SK-N-SH (cell line): ENCODE results near the gene OGG1.

ENCODE experiments used
- CTCF ChIP-seq: fragments of 200-600 bp; sonication (generic); IDR thresholded peaks from 2 replicates; pipeline ENCODE4 v1.6.1; 2017; ENCODE audit warnings: antibody characterized with exemption, mild to moderate bottlenecking, moderate library complexity
- EP300 ChIP-seq, 2 experiments: IDR thresholded peaks; 2 replicates each; pipeline versions ENCODE4 v1.4.0 to v1.6.1; 2012; ENCODE audit warnings: borderline replicate concordance in 1 of 2, low read depth in 1 of 2, low read length in 1 of 2
- GABPA ChIP-seq: IDR thresholded peaks from 2 replicates; pipeline ENCODE4 v1.4.0; 2012; ENCODE audit warnings: low read depth, mild to moderate bottlenecking
- MAX ChIP-seq: IDR thresholded peaks from 2 replicates; pipeline ENCODE4 v1.4.0; 2012; ENCODE audit warnings: low read depth

GRCh38 chr3:9806137-9806536, 56.4 kb downstream of the OGG1 start:
- TF ChIP-seq MAX = no peak
- no peak for TF ChIP-seq CTCF
- no peak for TF ChIP-seq EP300 (IDR thresholded peaks at IDR 0.05; ENCODE audit: borderline replicate concordance in 1 of 2, low read depth in 1 of 2, low read length in 1 of 2)
- no peak for TF ChIP-seq GABPA
